Cardiac septum (tissue), 1 donor: ENCODE data around the gene SLC25A48. TPM values are rescaled to one million over a fixed set of nuclear protein-coding genes. Genes with fewer than 3 reads are reported as not detected.

Experiments used
- DNase-seq: peaks from one replicate; pipeline ENCODE4 v3.0.0-alpha.2; 2020; ENCODE audit warnings: low spot score
- intact Hi-C: fragments of 100-400 bp; cut with DNase I; formaldehyde crosslinking; loops from one replicate; pipeline ENCODE4 v1.14.0; 2022
- total RNA-seq: library from RNA; stranded (reverse); fragmentation: NEBNext Ultra II Directional; extraction: Animal tissue kit (Norgen Biotek cat#: 25700); gene quantifications from one replicate; pipeline ENCODE4 v1.2.1, GENCODE V29; 2021
- donor health status: DM: no; HTN: no; CAD: no.

Gene SLC25A48
- total RNA-seq, 1 donor from 2014 or later = not detected

- DNase-seq = no peak
- intact Hi-C loops = no loop called here
Observed at GRCh38 chr5:135876146-135876545, 41.7 kb downstream of the SLC25A48 start.

- intact Hi-C loops = no loop called here
- no peak for DNase-seq
Observed at GRCh38 chr5:135877570-135878155, 43.2 kb downstream of the SLC25A48 start.

- intact Hi-C loops = no loop called here
- no peak for DNase-seq
Observed at GRCh38 chr5:135878156-135878620, 43.7 kb downstream of the SLC25A48 start.

- no peak for DNase-seq
Observed at GRCh38 chr5:135879591-135879990, 45.1 kb downstream of the SLC25A48 start.

GRCh38 chr5:135880278-135880677 lies 45.8 kb downstream of the SLC25A48 start:
- no peak for DNase-seq
- intact Hi-C loops = no loop called here

More at GRCh38 chr5:135879591-135879990, 45.1 kb downstream of the SLC25A48 start:
- intact Hi-C loops = no loop called here

GRCh38 chr5:135880801-135881200 lies 46.3 kb downstream of the SLC25A48 start:
- DNase-seq = no peak
- intact Hi-C loops = no loop called here

- no peak for DNase-seq
- intact Hi-C loops = no loop called here
Observed at GRCh38 chr5:135881244-135881643, 46.8 kb downstream of the SLC25A48 start.

GRCh38 chr5:135881819-135882218 lies 47.4 kb downstream of the SLC25A48 start:
- intact Hi-C loops = no loop called here
- no peak for DNase-seq

- intact Hi-C loops = no loop called here
- DNase-seq = no peak
Observed at GRCh38 chr5:135883026-135883425, 48.6 kb downstream of the SLC25A48 start.

GRCh38 chr5:135883441-135883840 lies 49.0 kb downstream of the SLC25A48 start:
- intact Hi-C loops = no loop called here
- no peak for DNase-seq

- no peak for DNase-seq
- intact Hi-C loops = loop anchor here (5.0 kb wide), 2 partner anchors 177 to 197 kb away; no protein-coding TSS in a partner anchor
Observed at GRCh38 chr5:135885031-135885430, 50.6 kb downstream of the SLC25A48 start.

- DNase-seq = no peak
- intact Hi-C loops = loop anchor here (5.0 kb wide), 2 partner anchors 176 to 196 kb away; no protein-coding TSS in a partner anchor
Observed at GRCh38 chr5:135886136-135886535, 51.7 kb downstream of the SLC25A48 start.

- intact Hi-C loops = loop anchor here (5.0 kb wide), 2 partner anchors 175 to 195 kb away; no protein-coding TSS in a partner anchor
- no peak for DNase-seq
Observed at GRCh38 chr5:135887447-135887864, 53.0 kb downstream of the SLC25A48 start.

GRCh38 chr5:135887881-135888614 lies 53.6 kb downstream of the SLC25A48 start:
- DNase-seq = no peak
- intact Hi-C loops = loop anchor here (2.0 to 5.0 kb wide), 3 partner anchors 174 to 325 kb away; no protein-coding TSS in a partner anchor

GRCh38 chr5:135890296-135890695 lies 55.8 kb downstream of the SLC25A48 start:
- DNase-seq = no peak
- intact Hi-C loops = loop anchor here (5.0 kb wide), 1 partner anchor 47 kb away; no protein-coding TSS in a partner anchor

- intact Hi-C loops = loop anchor here (5.0 kb wide), 1 partner anchor 46 kb away; no protein-coding TSS in a partner anchor
- DNase-seq = no peak
Observed at GRCh38 chr5:135890867-135891266, 56.4 kb downstream of the SLC25A48 start.

- intact Hi-C loops = loop anchor here (5.0 kb wide), 1 partner anchor 46 kb away; no protein-coding TSS in a partner anchor
- DNase-seq = no peak
Observed at GRCh38 chr5:135891268-135891667, 56.8 kb downstream of the SLC25A48 start.

- intact Hi-C loops = loop anchor here (5.0 kb wide), 1 partner anchor 46 kb away; no protein-coding TSS in a partner anchor
- no peak for DNase-seq
Observed at GRCh38 chr5:135891791-135892190, 57.3 kb downstream of the SLC25A48 start.

- no peak for DNase-seq
- intact Hi-C loops = loop anchor here (5.0 kb wide), 1 partner anchor 43 kb away; no protein-coding TSS in a partner anchor
Observed at GRCh38 chr5:135894276-135894675, 59.8 kb downstream of the SLC25A48 start.

- no peak for DNase-seq
- intact Hi-C loops = loop anchor here (5.0 kb wide), 1 partner anchor 43 kb away; no protein-coding TSS in a partner anchor
Observed at GRCh38 chr5:135894789-135895188, 60.3 kb downstream of the SLC25A48 start.
